ENCODE data around the gene KRTAP5-10.
"Not testable (repeated sequence)": the region's sequence is repeated elsewhere in the genome, so short reads cannot be mapped to it uniquely, and the experiment has no call there.

The KRTAP5-10 gene

GRCh38 chr11:71542382-71542781 is 23.0 kb upstream of the KRTAP5-10 start:
- DNase-seq (ENCODE audit: insufficient read length, low spot score), result no peak
- FAIRE-seq, result no peak

GRCh38 chr11:71542879-71543777 is 22.2 kb upstream of the KRTAP5-10 start:
- FAIRE-seq (no peak), DNase-seq (ENCODE audit: insufficient read length, low spot score) (no peak)

GRCh38 chr11:71543866-71544265 is 21.5 kb upstream of the KRTAP5-10 start:
- no peak for DNase-seq (ENCODE audit: insufficient read length, low spot score)
- no peak for FAIRE-seq

GRCh38 chr11:71544525-71545214 is 20.7 kb upstream of the KRTAP5-10 start:
- FAIRE-seq, result no peak
- DNase-seq (ENCODE audit: insufficient read length, low spot score), result no peak

- DNase-seq (ENCODE audit: insufficient read length, low spot score) (no peak), FAIRE-seq (no peak)
These were observed 19.9 kb upstream of the KRTAP5-10 start for GRCh38 chr11:71545405-71545966.

GRCh38 chr11:71548120-71548519 is 17.2 kb upstream of the KRTAP5-10 start, which contains the start of gene KRTAP5-9:
TSS of gene KRTAP5-9 (plus strand) at chr11:71548420. CDS start at chr11:71548658, 238 bp downstream.
- DNase-seq (ENCODE audit: insufficient read length, low spot score), result no peak
- no peak for FAIRE-seq

GRCh38 chr11:71548716-71549151 is 16.6 kb upstream of the KRTAP5-10 start:
- FAIRE-seq (no peak), DNase-seq (ENCODE audit: insufficient read length, low spot score) (no peak)

- no peak for DNase-seq (ENCODE audit: insufficient read length, low spot score)
- FAIRE-seq, result no peak
These were observed 13.7 kb upstream of the KRTAP5-10 start for GRCh38 chr11:71551711-71552110.

- DNase-seq (ENCODE audit: insufficient read length, low spot score) (no peak), FAIRE-seq (no peak)
These were observed 10.4 kb upstream of the KRTAP5-10 start for GRCh38 chr11:71554996-71555395.

GRCh38 chr11:71555508-71555907 is 9.9 kb upstream of the KRTAP5-10 start:
- no peak for FAIRE-seq
- no peak for DNase-seq (ENCODE audit: insufficient read length, low spot score)

GRCh38 chr11:71556018-71556417 is 9.3 kb upstream of the KRTAP5-10 start:
- DNase-seq (ENCODE audit: insufficient read length, low spot score) (no peak), FAIRE-seq (no peak)

- FAIRE-seq (no peak), DNase-seq (ENCODE audit: insufficient read length, low spot score) (no peak)
These were observed 8.1 kb upstream of the KRTAP5-10 start for GRCh38 chr11:71557257-71557656.

- DNase-seq (ENCODE audit: insufficient read length, low spot score) (no peak), FAIRE-seq (no peak)
These were observed 6.4 kb upstream of the KRTAP5-10 start for GRCh38 chr11:71558996-71559395.

- no peak for FAIRE-seq
- DNase-seq (ENCODE audit: insufficient read length, low spot score), result no peak
These were observed 3.2 kb upstream of the KRTAP5-10 start for GRCh38 chr11:71562120-71562519.

- peak; percentile 32 for DNase-seq (ENCODE audit: insufficient read length, low spot score)
- no peak for FAIRE-seq
These were observed 2.0 kb upstream of the KRTAP5-10 start for GRCh38 chr11:71563406-71563805.

GRCh38 chr11:71564430-71564829 is 933 bp upstream of the KRTAP5-10 start:
- no peak for FAIRE-seq

GRCh38 chr11:71566081-71566620 is 788 bp downstream of the KRTAP5-10 start:
- FAIRE-seq (no peak), DNase-seq (ENCODE audit: insufficient read length, low spot score) (no peak)

More at GRCh38 chr11:71564430-71564829, 933 bp upstream of the KRTAP5-10 start:
- DNase-seq (ENCODE audit: insufficient read length, low spot score), result no peak

- FAIRE-seq, result not testable (repeated sequence)
These were observed 1.6 kb downstream of the KRTAP5-10 start for GRCh38 chr11:71566626-71567599.

GRCh38 chr11:71567633-71568032 is 2.3 kb downstream of the KRTAP5-10 start:
- FAIRE-seq; DNase-seq (ENCODE audit: insufficient read length, low spot score): not testable (repeated sequence)

More at GRCh38 chr11:71566626-71567599, 1.6 kb downstream of the KRTAP5-10 start:
- DNase-seq (ENCODE audit: insufficient read length, low spot score), result not testable (repeated sequence)
